COLO668 (cell line): ENCODE results near the gene PSMB7.

Experiments
- DNase-seq: peaks from one replicate; lab custom pipeline; 2025; ENCODE audit not compliant: unreplicated experiment; lab: John Stamatoyannopoulos, UW

The PSMB7 gene

DNA sequence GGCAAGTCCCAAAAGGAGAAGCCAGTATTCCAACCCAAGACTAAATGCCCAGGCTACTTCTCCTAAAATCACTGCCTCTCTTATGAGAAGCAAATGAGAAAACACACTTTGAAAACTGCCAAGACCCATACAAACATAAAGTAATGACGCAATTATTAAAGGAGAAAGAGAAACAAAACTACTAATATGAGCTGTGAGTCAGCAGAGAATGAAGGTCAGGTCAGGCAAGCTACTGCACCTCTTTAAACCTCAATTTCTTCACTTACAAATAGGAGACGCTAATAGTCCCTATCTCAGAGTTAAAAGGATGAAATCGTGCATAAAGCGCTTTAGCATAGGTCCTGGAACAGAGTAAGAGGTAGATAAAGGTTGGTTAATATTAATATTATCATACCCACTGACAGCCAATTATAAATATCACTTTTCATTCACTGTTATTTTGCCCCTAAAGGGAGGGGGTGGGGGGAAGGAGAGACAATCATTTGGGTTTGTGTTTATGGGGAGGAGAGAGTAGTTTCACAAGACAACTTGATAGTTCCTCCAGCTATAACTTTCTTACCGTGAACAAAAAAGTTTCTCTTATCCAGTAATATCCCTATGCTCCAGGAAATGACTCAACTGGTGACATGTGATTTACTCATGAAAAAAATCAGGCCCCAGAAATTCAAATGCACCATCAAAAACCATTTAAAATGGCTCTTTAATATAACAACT lies 3.6 kb downstream of the PSMB7 start:
- no peak for DNase-seq

DNA sequence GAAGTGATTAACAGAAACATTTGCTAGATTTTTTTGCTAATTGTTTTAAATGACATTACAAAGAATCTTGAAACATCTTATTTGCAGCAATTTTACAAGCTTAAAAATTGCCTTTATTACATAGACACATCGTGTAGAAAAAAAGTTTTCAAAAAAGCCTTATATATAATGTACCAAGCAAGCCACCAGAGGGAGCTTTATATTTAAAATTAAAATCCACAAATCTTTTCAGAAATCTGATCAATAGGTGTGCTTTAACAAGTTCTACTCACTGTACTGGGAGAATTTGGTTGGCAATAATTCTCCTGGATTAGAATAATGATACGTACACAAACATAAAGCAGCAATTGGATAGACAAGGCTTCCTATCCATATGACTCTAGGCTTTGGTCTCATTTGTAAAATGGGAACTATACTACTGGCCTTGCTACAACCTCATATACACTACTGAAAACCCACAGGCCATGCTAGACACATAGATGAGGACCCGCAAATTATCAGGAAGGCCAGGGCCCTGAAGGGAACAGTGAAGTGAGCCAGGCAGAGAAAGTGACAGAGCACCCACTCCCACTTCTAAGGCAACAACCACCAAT lies 4.8 kb downstream of the PSMB7 start:
- no peak for DNase-seq

DNA sequence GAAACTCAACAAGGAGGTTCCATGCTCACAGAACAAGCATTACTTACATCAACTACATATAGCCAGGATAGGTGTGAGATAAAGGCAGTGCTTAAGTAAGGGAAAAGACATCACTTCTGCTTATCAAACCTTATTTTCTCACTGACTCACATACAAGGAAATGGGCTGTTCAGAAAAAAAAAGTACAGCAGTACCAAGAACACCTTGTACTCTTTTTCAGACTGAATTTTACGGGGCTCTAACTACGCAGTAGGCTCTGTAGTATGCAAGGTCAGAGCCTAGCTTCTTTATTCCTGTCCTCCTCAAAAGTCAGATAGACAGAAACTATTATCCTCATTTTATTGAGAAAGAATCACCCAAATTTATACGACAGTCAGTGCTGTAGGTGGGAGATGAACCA lies 5.8 kb downstream of the PSMB7 start:
- DNase-seq = no peak

DNA sequence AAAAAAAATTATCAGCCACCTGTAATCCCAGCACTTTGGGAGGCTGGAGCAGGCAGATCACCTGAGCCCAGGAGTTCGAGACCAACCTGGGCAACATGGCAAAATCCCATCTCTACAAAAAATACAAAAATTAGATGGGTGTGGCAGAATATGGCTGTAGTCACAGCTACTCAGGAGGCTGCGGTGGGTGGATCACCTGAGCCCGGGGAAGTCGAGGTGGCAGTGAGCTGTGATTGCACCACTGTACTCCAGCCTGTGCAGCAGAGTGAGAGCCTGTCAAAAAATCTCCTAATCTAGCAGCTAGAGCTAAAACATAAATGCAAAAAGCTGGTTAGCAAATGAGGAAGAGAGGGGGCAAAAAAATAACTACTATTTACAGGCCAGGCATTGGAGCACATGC lies 12.0 kb downstream of the PSMB7 start:
- no peak for DNase-seq

DNA sequence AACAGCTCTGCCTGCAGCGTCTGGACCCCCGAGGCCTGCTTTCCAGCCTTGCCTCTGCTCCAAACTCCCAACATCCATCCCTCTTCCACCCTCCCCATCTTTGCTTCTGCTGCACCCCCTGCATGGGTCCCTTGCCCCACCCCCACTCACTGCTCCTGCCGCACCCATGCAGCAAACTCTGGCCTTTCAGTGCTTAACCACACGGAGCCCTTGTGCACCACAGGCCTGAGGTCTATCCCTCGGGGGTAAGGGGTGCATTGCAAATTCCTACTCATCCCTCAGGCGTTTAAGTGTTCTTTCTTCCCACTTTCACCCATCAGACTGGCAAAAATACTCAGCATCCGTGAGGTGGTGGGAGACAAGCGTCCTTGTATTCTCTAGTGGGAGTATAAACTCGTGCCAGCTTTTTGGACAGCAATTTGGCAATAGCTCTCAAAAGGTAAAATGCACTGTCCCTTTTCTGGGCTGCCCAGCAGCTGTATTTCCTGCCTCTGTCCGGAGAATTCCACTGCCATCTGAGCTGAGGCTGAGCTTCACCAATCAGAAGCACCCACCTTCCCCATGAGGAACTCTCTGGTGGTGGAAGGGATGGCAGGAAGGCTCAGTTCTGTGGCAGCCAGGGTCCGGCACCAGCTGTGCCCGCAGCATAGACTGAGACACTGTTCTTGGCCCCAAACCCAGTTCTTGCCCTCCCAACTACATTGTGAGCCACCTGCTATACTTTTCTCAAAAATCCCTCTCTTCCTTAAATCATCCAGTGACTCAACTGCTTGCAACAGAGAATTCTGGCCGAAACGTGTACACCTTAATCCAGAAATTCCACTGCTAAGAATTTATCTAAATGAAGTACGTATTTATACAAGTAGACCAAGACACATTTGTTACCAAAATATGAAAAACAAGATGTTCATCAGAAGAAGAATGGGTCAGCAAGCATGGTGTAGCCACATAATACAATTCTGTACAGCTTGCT lies 15.0 kb downstream of the PSMB7 start:
- no peak for DNase-seq

DNA sequence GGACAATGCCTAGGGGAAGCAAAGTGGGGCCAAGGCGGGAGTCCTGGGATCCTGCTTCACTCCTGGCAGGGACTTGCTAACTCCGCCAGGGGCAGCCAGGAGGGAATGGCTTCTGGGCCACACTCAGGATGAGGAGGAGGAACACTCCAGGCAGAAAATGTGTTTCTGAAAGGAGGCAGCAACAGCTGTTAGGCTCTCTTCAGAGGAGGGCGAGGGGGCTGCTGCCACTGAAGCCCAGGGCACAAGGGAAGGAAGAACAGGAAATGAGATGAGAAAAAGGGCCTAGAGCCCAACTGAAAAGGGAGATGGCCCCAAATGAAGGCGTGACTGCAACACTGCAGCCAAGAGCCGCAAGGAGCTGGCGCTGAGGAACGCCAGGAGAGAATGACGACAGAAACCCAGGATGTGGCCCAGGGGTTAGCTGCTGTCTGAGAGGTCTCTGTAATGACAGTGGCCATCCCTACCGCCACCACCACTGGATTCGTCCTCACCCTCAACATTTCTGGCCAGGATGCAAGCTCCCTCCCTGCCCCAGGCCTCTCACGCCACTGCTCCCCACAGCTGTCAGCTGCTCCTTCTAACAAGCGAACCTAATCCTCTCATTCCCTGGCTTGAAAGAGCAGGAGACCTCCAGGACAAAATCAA lies 15.8 kb downstream of the PSMB7 start:
- no peak for DNase-seq

DNA sequence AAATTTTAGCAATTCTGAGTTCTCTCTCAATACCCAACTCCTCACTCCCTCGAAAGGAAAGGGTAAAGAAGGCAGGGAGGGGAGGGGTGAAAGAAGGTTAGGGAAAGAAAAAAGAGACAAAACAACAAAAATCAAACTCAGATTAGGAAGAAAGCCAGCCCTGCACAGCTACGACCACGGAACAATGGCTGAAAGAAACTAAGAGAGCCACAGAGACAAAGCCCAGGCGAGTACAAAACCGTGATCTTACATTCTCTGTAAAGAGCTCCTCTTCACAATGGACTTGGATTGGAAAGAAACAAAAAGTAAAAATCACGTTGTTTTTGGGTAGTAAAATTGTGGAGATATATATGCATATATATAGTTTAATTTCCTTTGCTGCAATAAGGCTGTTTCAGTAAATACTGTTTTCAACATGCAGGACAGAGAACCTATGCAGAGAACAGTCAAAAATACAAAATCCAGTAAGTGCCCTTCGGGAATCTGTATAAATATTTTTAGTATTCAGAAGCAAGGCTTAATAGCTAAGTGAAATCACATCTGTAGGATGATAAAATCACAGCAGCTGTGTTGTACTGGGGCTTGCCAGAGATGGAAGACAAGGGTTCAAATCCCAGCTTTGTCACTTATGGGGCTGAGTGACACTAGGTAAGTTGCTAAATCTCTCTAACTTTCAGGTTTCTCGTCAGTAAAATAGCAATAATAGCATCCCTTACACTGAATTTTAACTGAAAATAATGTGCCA lies 16.9 kb downstream of the PSMB7 start:
- no peak for DNase-seq

DNA sequence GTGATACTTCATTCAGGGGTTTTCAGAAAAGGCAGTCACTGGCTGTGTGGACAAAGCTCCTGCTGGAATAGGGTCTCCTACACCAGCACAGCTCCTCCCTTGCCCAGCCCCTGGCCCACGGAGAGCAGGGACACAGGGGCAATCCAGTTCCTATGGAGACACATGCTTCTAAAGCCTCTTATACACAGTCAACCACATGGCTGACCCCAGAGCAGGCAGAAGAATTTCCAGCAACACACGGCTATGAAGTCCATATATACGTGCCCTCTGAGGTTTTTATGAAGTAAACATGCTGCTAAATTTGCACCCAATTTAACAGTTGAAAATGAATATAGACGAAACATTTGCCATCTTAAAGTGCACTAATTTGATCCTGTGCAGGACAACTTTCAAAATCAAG lies 19.4 kb downstream of the PSMB7 start:
- DNase-seq = no peak

DNA sequence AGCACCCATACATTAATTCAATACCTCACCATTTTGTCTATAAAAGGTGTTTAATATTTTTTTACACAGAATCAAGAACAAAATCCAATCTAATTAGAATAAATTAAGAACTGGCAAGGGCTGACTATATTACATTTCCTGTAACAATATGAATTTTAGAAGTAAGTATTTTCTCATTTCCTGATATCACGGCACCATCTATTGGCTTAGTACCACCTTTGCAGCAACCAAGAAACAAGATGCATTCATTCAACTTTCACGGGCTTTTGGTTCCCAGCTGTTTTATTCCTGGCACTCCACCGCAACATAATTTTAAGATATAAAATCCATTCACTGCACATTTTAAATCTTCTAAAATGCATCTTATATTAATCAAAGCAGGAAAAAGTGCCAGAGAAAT lies 20.6 kb downstream of the PSMB7 start:
- DNase-seq = no peak

DNA sequence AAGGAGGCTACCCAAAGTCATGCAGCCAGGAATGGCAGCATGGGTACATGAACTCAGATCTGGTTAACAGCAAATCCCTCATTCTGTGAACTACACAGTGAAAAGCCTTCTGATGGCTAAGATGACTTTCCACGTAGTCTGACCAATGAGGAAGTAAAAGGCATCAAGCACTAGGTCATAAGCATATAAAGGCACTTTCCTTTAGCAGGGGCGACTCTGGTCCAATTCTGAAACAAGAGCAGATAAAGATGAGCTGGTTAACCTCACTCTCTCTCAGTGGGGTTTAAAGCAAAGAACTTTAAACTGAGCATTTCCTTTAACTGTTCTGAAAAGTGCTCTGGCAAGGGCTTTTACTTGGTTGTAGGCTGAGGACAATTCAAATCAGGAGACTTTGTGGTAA lies 21.1 kb downstream of the PSMB7 start:
- no peak for DNase-seq

DNA sequence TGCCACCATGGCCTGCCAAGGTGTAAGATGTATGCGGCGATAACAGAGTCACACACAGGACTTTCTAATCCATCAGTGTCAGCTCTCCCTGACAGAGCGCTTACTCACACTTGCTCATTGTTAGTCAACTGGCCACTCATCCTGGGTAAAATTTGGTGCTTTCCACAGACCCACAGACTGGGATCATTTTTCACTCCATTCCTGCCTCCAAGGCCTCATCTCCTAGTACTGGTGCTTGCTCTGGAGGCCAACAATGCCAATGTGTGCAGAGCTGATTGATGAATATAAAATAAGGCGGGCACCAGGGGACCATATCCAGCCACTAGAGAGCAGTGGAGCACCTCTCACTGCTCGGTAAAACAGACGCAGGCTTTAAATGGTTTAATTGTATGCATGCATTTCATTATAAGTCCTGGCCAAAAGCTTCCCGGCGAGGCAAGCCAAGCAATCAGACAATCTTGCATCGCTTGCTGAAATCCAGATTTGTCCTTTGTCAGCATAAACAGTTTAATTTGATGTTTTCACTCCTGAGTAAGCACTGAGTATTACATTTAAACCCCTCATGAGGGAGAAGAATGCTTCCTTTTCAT lies 22.3 kb downstream of the PSMB7 start:
- DNase-seq = no peak

DNA sequence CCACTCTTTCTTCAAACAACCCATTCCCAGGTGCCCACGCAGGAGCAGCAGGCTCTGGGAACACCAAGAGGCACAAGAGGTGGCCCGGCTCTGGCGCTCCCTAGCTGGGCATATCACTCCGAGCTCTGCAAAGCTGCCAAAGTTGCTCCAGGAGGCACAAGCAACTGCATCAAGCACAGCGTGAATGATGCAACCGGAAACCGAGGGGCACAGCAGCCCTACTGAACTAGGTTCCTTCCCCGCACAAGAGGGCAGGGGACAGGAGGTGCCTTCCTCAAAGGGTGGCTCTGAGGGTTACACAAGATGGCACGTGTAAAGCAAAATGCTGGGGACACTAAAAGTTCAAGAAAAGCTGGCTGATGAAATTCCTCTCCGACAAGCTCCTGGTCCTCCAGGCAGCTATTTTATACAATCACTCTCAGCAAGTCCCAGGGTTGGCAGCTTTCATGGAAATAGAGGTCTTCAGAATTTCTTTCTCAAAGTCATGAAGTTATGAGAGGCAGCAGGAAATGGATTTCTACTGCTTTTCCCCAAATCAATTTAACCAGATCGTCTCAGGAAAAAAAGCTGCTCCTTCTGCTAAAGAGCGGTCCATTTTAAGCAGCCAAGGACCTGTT lies 22.9 kb downstream of the PSMB7 start:
- DNase-seq = no peak

DNA sequence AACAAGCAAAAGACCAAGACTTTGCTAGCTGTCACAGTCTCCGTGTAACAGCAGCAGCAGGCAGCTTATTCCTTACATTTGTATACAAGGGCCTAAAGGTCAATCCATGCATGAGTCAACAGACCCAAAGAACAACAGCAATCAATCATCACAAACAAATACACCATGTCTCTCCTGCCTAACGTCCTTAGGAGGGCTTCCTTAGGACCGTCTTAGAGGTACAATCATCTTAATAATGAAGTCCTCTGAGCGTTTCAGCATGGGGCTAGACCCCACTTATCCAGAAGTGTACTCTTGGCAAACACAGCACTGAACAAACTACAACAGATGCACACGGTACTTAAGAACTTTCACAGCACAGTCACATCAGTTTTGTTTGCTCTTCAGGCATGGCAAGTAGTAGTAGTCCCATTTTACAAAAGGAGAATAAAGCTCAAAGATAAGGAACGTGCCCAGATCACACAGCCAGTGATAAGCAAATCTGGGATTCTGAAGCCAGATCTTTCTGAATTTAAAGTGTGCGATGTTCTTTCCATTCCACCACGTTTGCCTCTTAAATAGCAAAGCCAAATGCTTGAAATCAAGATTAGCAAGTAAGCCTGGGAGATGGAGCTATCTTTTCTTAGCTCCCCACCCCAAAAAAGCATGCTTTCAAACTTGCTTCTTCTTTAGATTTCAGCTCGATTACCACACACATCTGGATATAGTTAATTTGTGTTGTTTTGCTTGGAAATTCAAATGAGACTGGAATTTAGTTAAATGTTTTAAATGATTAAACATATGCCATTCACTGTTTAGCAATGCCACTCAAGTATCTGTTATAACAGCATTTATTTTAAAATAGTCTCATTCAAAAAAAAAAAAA lies 24.2 kb downstream of the PSMB7 start:
- no peak for DNase-seq

DNA sequence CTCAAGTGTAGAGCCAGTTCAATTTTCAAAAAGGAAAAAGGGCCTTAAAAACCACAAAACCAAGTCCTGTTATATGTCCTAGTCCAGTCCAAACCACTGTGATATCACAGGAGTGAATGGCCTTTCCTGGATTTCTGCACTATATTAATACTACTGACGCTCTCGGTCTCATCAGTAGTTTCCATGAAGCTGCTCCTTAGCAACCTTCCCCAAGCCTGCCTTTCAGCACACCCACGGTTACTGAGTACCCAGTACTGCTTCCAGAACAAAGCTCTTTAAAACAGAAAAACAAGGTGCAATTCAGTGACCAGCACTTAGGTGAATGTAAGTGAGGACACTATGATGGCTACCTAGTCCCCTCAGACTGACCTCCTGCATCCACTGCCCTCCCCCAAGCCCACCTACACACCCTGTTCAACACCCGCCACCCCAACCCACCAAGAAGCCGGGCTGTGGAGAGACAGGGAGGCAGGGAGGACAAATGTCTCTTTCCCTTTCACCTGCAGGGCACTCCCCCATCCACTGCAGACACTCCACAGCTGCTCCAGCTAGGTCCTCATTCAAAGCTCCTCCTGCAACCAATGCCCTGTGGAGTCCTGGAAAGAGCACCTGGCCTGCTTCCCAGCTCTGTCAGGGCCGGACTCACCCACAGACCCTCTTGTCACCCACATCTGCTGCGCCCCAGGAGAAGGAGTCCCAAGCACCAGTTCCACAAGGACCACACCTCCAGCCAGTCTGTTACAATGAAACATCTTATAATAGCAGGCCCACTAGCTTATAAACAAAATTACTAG lies 25.9 kb downstream of the PSMB7 start:
- peak; percentile 57 for DNase-seq

DNA sequence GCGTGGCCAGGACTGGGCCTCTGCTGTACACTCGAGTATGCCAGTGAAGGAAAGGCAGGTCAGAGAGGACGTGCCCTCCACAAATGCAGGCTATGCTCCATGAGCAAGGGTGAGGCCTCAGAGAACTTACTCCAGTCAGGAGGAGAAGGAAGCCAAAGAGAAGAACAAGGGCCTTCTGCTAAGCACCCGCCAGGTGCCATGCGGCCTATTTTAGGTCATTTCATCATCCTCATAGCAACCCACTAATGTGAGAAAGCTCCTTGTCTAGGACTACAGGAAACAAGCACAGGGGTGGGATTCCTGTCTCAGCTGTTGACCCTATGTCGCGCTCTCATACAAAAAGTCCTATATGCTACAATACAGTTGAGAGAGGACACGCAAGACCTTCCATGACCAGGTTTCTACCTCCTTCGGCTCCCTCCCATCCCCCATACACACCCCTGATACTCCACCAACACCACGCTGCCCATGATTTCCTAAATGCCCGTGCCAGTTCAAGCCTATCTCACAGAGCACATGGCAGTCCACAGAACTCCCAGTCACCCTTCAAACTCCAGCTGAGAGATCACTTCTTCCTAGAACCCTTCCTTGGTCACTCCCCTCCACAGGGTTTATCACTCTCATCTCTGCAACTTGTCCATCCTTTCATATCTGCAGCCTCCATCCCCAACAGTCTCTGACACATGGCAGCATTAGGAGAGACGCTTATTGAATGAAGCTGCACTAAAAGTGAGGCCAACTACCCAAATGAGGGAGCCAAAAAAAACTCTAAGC lies 26.8 kb downstream of the PSMB7 start:
- no peak for DNase-seq

DNA sequence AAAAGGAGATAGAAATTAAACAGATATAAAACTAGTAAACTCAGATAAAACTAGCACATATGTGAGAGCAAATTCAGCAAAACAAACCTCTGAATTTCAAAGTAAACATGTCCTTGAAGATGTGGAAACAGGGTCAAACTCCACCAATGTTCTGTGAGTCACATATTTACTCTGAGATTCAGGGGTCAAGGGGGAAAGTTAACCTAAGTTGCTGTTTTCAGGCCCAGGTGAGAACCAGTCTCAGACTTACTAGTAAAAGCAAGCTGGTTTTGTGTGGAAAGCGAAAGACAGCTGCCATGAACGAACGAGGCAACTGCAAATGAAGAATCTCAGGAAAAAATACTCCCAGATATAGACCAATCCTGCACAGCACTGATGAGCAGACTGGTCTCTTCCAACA lies 29.0 kb downstream of the PSMB7 start:
- no peak for DNase-seq

DNA sequence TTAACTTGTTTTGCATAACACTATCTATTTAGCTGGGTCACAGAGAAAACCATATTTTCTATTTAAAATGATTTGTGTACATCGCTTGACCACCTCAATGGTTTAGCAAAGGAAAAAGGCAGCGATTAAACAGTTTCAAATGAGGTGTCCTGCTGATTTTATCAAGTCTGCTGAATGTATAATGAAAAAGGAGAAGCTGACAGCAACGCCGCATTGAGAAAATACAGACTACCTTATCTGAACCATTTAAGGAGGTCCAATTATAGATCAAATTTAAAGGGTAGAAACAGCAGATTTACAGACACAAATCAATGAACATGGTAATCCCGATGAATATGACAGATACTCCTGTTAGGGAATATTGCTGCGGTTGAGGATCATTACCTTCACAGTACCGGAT lies 29.6 kb downstream of the PSMB7 start:
- no peak for DNase-seq
